ENCODE data around the gene LRFN2. TPM values are rescaled to one million over a fixed set of nuclear protein-coding genes. Genes with fewer than 3 reads are reported as not detected.

Gene LRFN2
- polyA plus RNA-seq, 1 donor (not counting 4 experiments of a cell fraction or from before 2014, with no cell fraction given) = not detected

- Histone ChIP-seq H4K20me1 (ENCODE audit: control insufficient read depth, extremely low read depth, insufficient read depth, low read length) (no peaks in the 10 kb centered on the region), H3K79me2 (ENCODE audit: control insufficient read depth, insufficient read depth, low read length) (no peaks in the 10 kb centered on the region), H3K9me1 (ENCODE audit: control insufficient read depth, extremely low read depth, insufficient read depth, low read length) (no peaks in the 10 kb centered on the region), H3K27ac (ENCODE audit: control insufficient read depth, insufficient read depth, low read length) (no peak overlapping the region), H3K4me2 (ENCODE audit: control insufficient read depth, extremely low read depth, insufficient read depth, low read depth, low read length) (no peak overlapping the region), H3K36me3 (ENCODE audit: control insufficient read depth in 2 of 2, extremely low read depth in 1 of 2, insufficient read depth in 2 of 2, low read length in 2 of 2) (no peaks in the 10 kb centered on the region), H2AFZ (ENCODE audit: control insufficient read depth, low read length) (no peak overlapping the region), H3K27me3 (ENCODE audit: control insufficient read depth, extremely low read depth, insufficient read depth, low read length) (no peaks in the 10 kb centered on the region), H3K9ac (ENCODE audit: control insufficient read depth, extremely low read depth, insufficient read depth, low read length) (no peak overlapping the region), H3K4me3 (ENCODE audit: control insufficient read depth in 2 of 3, extremely low read depth in 1 of 3, insufficient read depth in 2 of 3, low read depth in 1 of 3, low read length in 3 of 3) (no peak overlapping the region), H3K9me3 (ENCODE audit: control insufficient read depth, low read depth, low read length) (no peaks in the 10 kb centered on the region), H3K4me1 (ENCODE audit: control insufficient read depth, extremely low read depth, insufficient read depth, low read length) (no peaks in the 10 kb centered on the region)
- no peak for FAIRE-seq
- dilution Hi-C loops (cut with MboI; ENCODE audit: extremely low pct_ligation_motif_present, low sequenced_read_pairs) = no loop called here
- TF ChIP-seq, protein P1, sequence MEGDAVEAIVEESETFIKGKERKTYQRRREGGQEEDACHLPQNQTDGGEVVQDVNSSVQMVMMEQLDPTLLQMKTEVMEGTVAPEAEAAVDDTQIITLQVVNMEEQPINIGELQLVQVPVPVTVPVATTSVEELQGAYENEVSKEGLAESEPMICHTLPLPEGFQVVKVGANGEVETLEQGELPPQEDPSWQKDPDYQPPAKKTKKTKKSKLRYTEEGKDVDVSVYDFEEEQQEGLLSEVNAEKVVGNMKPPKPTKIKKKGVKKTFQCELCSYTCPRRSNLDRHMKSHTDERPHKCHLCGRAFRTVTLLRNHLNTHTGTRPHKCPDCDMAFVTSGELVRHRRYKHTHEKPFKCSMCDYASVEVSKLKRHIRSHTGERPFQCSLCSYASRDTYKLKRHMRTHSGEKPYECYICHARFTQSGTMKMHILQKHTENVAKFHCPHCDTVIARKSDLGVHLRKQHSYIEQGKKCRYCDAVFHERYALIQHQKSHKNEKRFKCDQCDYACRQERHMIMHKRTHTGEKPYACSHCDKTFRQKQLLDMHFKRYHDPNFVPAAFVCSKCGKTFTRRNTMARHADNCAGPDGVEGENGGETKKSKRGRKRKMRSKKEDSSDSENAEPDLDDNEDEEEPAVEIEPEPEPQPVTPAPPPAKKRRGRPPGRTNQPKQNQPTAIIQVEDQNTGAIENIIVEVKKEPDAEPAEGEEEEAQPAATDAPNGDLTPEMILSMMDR (optimal IDR thresholded peaks at IDR 0.05 in 1 of 3, IDR thresholded peaks at IDR 0.05 in 1 of 3, conservative IDR thresholded peaks at IDR 0.05 in 1 of 3; ENCODE audit: extremely low read depth in 1 of 3, insufficient read depth in 2 of 3, low read length in 3 of 3) = no peak
- TF ChIP-seq EZH2 (IDR thresholded peaks at IDR 0.05; ENCODE audit: low read length) = no peak
- DNase-seq (ENCODE audit: low read depth, low spot score) = no peak
These were observed 82.9 kb downstream of the LRFN2 start for GRCh38 chr6:40504274-40504673.

DNA sequence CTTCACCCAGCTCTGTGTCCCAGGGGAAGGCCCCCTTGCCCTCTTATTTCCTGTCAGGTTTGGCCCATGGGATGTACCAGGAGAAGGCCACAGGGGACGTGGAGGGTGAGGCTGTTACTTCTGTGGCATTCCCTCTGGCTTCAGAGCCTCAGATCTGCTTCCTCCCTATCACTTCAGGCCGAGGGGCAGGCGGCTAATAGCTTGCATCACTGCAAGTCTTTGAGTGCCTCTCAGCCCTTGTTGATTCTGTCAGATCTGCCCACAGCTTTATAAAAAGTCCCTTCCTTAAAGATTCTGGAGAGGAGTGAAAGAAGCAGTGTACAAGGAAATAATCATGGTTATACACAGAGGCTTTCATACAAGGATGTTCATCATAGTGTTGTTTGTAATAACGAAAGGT lies 86.9 kb downstream of the LRFN2 start:
- dilution Hi-C loops (cut with MboI; ENCODE audit: extremely low pct_ligation_motif_present, low sequenced_read_pairs) = no loop called here
- Histone ChIP-seq H3K9me3 (ENCODE audit: control insufficient read depth, low read depth, low read length) (no peaks in the 10 kb centered on the region), H3K27me3 (ENCODE audit: control insufficient read depth, extremely low read depth, insufficient read depth, low read length) (no peaks in the 10 kb centered on the region), H2AFZ (ENCODE audit: control insufficient read depth, low read length) (no peak overlapping the region), H3K4me3 (ENCODE audit: control insufficient read depth in 2 of 3, extremely low read depth in 1 of 3, insufficient read depth in 2 of 3, low read depth in 1 of 3, low read length in 3 of 3) (no peak overlapping the region), H3K79me2 (ENCODE audit: control insufficient read depth, insufficient read depth, low read length) (no peaks in the 10 kb centered on the region), H3K36me3 (ENCODE audit: control insufficient read depth in 2 of 2, extremely low read depth in 1 of 2, insufficient read depth in 2 of 2, low read length in 2 of 2) (no peaks in the 10 kb centered on the region), H3K27ac (ENCODE audit: control insufficient read depth, insufficient read depth, low read length) (no peak overlapping the region), H3K9ac (ENCODE audit: control insufficient read depth, extremely low read depth, insufficient read depth, low read length) (no peak overlapping the region), H3K4me1 (ENCODE audit: control insufficient read depth, extremely low read depth, insufficient read depth, low read length) (no peaks in the 10 kb centered on the region), H3K4me2 (ENCODE audit: control insufficient read depth, extremely low read depth, insufficient read depth, low read depth, low read length) (no peak overlapping the region), H3K9me1 (ENCODE audit: control insufficient read depth, extremely low read depth, insufficient read depth, low read length) (no peaks in the 10 kb centered on the region), H4K20me1 (ENCODE audit: control insufficient read depth, extremely low read depth, insufficient read depth, low read length) (no peaks in the 10 kb centered on the region)
- FAIRE-seq (no peak), DNase-seq (ENCODE audit: low read depth, low spot score) (no peak)
- TF ChIP-seq, protein P1 (optimal IDR thresholded peaks at IDR 0.05 in 1 of 3, IDR thresholded peaks at IDR 0.05 in 1 of 3, conservative IDR thresholded peaks at IDR 0.05 in 1 of 3; ENCODE audit: extremely low read depth in 1 of 3, insufficient read depth in 2 of 3, low read length in 3 of 3) = no peak
- no peak for TF ChIP-seq EZH2 (IDR thresholded peaks at IDR 0.05; ENCODE audit: low read length)
